Activated effector memory CD4-positive, alpha-beta T cell treated with Interleukin-2 at 50 U/mL for 16 hours (primary cell): ENCODE data around the gene CEP162.
"Not testable (repeated sequence)": the region's sequence is repeated elsewhere in the genome, so short reads cannot be mapped to it uniquely, and the experiment has no call there.

Source experiments
- DNase-seq: peaks from one replicate; pipeline ENCODE4 v3.0.0-alpha.2; 2020

CEP162 gene

DNA sequence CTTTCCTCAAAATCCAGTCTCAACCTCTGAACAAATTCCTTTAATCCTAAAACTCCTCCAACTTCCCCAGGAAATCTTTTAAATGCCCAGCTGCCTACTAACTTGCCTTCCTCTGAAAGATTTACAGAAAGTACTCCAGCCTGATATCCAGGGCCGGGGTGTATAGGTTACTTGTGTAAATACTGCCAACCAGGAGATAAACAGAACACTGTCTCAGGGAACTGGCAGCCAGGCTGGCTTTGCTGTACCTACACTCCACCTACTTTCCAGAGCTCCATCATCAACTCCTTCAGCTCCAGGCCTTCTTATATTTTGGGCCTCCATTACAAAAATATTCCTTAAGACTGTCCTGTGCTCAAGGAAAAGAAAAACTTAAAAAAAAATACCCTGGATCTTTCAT, 85.9 kb downstream of the CEP162 start:
- no peak for DNase-seq

- no peak for DNase-seq
Observed at GRCh38 chr6:84139311-84139710, 88.1 kb downstream of the CEP162 start.

DNA sequence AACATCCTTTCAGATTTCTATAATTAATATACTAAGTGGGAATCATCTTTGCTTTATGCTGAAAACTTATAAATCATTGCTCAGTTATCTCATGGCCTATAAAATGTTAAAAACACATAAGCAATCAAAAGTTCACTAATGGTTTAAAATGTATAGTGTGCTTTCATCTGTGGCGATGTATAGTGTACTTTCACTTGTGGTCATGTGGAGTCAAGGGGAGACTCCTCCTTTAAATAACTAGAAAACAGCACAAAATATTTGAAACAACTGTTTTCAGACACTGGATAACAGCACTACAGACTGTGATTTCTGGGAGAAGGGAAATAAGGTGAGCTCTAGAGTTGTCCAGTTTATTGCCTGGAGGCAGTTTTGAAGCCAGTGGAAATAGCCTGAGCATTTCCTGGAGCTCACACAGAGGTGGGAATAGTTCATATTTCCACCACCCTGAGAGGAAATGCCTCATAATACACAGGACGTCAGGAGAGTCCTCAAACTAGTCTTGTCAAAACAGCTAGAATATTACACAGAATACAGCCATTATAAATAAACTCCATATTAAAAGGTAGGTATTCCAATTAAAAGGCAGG, 89.4 kb downstream of the CEP162 start:
- no peak for DNase-seq

- no peak for DNase-seq
Observed at GRCh38 chr6:84137051-84137375, 90.4 kb downstream of the CEP162 start.

- no peak for DNase-seq
Observed at GRCh38 chr6:84136364-84137050, 90.9 kb downstream of the CEP162 start.

- DNase-seq, result no peak
Observed at GRCh38 chr6:84135291-84135690, 92.2 kb downstream of the CEP162 start.

DNA sequence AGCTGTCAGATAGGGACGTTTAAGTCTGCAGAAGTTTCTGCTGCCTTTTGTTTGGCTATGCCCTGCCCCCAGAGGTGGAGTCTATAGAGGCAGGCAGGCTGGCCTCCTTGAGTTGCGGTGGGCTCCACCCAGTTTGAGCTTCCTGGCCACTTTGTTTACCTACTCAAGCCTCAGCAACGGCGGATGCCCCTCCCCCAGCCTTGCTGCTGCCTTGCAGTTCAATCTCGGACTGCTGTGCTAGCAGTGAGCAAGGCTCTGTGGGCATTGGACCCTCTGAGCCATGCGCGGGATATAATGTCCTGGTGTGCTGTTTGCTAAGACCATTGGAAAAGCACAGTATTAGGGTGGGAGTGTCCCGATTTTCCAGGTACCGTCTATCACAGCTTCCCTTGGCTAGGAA, 94.1 kb downstream of the CEP162 start:
- DNase-seq, result not testable (repeated sequence)

DNA sequence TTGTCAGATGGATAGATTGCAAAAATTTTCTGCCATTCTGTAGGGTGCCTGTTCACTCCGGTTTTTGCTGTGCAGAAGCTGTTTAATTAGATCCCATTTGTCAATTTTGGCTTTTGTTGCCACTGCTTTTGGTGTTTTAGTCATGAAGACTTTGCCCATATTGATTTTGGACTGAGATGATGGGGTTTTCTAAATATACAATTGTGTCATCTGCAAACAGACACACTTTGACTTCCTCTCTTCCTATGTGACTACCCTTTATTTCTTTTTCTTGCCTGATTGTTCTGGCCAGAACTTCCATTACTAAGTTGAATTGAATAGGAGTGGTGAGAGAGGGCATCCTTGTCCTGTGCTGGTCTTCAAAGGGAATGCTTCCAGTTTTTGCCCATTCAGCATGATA, 97.9 kb downstream of the CEP162 start:
- not testable (repeated sequence) for DNase-seq

- no peak for DNase-seq
Observed at GRCh38 chr6:84123186-84123585, 104.3 kb downstream of the CEP162 start.

GRCh38 chr6:84119277-84119676, 108.2 kb downstream of the CEP162 start:
- DNase-seq, result no peak

GRCh38 chr6:84118191-84118590, 109.3 kb downstream of the CEP162 start:
- DNase-seq, result no peak

DNA sequence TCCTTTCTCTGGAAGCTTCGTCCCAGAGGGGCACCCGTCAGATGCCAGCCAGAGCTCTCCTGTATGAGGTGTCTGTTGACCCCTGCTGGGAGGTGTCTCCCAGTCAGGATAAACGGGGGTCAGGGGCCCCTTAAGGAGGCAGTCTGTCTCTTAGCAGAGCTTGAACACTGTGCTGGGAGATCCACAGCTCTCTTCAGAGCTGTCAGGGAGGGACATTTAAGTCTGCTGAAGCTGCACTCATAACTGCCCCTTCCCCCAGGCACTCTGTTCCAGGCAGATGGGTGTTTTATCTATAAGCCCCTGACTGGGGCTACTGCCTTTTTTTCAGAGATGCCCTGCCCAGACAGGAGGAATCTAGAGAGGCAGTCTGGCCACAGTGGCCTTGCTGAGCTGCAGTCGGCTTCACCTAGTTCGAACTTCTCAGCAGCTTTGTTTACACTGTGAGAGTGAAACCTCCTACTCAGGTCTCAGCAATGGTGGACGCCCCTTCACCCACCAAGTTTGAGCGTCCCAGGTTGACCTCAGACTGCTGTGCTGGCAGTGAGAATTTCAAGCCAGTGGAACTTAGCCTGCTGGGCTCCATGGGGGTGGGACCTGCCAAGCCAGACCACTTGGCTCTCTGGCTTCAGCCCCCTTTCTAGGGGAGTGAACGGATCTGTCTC, 112.4 kb downstream of the CEP162 start:
- not testable (repeated sequence) for DNase-seq

DNA sequence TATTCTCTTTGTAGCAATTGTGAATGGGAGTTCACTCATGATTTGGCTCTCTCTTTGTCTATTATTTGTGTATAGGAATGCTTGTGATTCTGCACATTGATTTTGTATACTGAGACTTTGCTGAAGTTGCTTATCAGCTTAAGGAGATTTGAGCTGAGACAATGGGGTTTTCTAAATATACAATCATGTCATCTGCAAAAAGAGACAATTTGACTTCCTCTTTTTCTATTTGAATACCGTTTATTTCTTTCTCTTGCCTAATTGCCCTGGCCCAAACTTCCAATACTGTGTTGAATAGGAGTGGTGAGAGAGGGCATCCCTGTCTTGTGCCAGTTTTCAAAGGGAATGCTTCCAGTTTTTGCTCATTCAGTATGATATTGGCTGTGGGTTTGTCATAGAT, 116.1 kb downstream of the CEP162 start:
- DNase-seq, result not testable (repeated sequence)

DNA sequence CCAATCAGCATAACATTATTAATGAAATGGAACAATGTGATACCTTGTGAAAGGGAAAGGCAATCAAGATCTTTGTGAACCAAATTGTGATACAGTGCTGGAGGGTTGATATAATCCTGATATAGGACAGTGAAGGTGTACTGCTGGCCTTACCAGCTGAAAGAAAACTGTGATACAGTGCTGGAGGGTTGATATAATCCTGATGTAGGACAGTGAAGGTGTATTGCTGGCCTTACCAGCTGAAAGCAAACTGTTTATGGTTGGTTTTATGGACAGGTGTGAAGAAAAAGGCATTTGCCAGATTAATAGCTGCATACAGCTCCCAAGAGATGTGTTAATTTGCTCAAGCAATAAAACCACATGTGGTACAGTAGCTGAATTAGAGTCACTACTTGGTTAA, 119.9 kb downstream of the CEP162 start:
- no peak for DNase-seq

DNA sequence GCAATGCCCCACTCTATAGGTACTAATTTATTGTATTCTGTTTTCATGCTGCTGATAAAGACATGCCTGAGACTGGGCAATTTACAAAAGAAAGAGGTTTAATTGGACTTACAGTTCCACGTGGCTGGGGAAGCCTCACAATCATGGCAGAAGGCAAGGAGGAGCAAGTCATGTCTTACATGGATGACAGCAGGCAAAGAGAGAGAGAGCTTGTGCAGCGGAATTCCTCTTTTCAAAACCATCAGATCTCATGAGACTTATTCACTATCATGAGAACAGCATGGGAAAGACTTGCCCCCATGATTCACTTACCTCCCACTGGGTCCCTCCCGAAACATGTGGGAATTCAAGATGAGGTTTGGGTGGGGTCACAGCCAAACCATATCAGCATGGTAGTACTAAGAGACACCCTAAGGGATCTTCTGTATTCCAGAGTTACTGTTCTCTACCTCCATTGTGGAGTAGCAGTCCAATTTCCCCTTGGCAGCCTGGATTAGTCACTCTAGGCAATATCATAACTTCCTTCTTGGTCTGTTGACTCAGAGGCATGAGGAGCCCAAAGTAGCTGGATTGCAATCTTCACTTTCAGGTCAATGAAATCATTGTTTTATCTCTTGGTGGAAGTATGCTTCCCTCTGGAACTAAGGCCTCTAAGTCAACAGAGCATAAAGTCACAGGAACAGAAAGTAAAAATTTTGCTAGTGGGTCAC, 122.1 kb downstream of the CEP162 start:
- DNase-seq, result not testable (repeated sequence)

GRCh38 chr6:84103029-84103428, 124.4 kb downstream of the CEP162 start:
- DNase-seq, result no peak

DNA sequence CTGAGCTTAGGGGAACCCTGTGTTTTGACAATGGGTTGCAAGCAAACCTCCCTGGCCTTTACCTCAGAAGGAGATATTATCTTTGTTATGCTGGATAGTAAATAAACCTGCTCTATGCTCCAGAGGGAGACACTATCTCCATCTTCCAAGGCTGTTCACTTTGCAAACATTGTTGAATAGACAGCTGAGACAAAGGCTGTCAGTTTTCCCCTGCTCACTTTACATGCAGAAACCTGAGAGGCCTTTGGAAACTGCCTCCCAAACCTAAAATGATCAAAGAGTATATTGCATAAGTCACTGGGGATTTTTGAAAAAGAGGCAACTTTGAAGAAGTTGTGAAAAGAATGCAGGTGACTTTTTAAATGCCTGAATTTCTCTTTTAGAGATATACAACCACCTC, 132.3 kb downstream of the CEP162 start:
- no peak for DNase-seq

DNA sequence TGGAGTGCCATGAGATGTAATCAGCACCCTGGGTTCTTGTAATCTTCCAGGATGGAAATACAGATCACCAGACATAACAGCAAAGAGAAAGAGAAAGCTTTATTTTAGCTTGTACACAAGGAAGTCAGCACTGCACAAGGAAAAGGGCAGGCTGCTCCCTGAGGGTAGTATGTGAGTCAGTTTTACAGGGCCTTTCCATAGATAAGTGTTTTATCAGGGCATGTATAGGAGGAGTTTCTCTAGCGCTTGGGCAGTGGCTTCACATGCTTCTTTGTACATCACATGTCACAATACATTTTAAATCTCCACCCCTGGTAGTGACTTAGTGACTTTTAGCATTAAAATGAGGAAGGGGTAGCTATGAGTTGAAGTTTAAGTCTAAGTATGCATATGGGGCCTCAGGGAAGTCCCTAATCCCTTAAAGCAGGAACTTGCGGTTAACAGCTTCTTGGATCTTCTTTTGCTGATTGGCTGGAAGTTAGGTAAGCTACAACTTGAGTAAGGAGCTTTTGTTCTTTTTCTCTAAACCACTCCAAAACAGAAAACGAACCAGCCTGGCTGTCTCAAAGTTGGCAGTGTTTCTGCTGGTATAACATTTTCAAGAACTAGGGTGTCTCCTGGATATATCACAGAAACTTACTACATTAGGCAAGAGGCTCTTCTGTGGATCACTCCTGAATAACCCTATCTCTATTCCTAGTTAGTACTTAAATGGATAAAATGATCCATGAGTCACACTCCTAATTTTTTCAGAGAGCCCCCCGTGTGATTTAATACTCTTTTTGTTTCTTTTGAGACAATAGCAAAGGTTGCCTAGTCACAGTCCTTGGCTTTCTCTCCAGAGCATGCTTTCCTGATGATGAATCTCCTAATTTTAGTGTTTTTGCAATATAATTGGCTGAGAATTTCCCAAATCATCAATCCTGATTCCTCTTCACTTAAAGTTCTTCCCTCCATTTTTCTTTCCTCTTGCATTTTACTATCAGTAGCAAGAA, 133.7 kb downstream of the CEP162 start:
- no peak for DNase-seq

- DNase-seq, result no peak
Observed at GRCh38 chr6:84089552-84089951, 137.9 kb downstream of the CEP162 start.

DNA sequence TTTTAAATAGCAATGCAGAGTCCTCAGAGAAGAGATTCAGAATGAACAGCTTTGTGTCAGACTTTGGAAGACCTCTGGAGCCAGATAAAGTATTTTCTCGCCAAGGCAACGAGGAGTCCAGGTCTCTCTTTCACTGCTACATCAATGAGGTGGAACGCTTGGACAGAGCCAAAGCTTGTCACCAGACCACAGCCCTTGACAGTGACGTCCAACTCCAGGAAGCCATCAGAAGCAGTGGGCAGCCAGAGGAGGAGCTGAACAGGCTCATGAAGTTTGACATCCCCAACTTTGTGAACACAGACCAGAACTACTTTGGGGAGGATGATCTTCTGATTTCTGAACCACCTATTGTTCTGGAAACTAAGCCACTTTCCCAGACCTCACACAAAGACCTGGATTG, 138.4 kb downstream of the CEP162 start:
- no peak for DNase-seq

DNA sequence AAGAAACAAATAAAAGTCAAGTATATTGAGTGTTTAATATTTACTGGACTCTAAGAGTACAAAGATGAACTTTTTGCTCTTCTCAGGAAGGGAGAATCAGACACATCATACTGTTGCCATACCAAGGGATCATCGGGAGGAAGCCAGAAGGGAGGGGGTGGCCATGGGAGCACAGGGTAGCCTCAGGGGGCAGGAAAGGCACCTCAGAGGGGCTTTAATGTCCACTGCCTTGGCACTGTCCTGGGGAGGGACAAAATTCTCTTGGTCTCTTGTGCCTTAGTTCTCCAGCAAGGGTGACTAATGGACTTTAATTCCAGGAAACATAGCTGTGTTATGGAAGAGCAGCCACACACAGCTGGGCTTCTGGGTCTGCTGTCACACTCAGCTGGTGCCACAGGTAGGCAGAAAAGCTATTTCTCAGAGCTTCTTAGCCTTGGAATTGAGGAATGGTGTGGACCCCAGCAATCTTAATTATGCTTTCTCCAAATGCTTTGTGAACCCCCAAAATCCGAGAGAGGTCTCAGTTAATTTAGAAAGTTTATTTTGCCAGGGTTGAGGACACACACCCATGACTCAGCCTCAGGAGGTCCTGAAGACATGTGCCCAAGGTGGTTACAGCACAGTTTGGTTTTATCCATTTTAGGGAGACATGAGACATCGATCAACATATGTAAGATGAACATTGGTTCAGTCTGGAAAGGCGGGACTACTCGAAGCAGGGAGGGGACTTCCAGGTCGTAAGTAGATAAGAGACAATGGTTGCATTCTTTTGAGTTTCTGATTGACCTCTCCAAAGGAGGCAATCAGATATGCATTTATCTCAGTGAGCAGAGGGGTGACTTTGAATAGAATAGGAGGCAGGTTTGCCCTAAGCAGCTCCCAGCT, 140.7 kb downstream of the CEP162 start:
- DNase-seq, result no peak

DNA sequence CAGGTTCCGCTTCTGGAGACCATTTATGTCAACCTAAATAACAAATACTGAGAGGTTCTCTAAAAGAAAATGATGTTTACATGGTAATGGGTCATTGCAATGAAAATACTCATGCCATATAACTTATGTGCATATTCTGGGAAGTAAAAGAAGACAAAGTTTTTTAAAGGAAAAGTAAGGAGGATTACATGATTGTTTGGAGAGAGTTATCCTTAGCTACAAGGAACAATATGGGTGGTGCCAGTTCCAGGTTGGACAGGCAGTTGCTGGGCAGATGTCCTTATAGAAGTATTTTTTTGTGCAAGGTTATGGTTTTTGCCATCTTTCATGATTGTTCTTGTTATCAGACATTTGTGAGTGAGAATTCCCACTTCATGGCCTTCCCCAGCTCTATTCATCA, 141.4 kb downstream of the CEP162 start:
- no peak for DNase-seq
